ENCODE data around the gene SORCS2. TPM values are rescaled to one million over a fixed set of nuclear protein-coding genes. Genes with fewer than 3 reads are reported as not detected.

The SORCS2 gene
- total RNA-seq, 1 donor from 2014 or later, result 5.2 TPM

DNA sequence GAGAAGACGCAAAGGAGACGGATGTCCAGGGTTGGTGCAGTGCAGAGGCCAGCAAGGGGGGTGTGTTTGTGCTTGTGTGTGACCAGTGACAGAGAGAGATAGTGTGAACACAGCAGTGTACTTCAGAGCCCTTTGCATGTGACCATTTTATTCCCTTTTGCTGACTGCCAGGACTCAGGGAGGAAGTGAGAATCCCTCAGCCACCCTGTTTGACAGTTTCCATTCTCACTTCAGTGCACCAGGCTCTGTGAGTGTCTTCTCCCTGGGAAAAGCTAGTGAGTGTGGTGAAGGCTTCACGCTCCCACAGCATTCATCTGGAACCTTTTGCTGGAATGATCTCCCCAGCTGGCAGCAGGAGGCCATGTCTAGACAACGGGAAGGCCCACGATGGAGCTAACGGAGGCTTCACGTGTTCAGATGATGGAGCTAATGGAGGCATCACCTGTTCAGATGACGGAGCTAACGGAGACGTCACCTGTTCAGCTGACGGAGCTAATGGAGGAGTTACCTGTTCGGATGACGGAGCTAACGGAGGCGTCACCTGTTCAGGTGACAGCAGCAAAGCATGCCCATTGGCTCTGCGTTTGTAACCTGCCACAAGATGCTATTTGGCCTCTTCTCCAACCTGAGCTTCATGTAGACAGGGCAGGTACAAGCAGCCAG lies 551.9 kb downstream of the SORCS2 start:
- H3K79me2 ChIP-seq (ENCODE audit: low read depth), result no peaks in the 10 kb centered on the region
- peaks cover 8% of the 10 kb centered on the region for H3K27me3 Mint-ChIP-seq (ENCODE audit: insufficient read depth, low read depth)
- no peaks in the 10 kb centered on the region for H3K27me3 ChIP-seq
- H3K4me1 Mint-ChIP-seq, result peaks cover 5% of the 10 kb centered on the region
- peaks cover 2% of the 10 kb centered on the region for H3K36me3 Mint-ChIP-seq
- H2AFZ ChIP-seq (replicated peaks), result no peak overlapping the region
- H3K4me3 ChIP-seq, result no peak overlapping the region
- no peaks in the 10 kb centered on the region for H3K36me3 ChIP-seq
- H3K27ac Mint-ChIP-seq, result no peak overlapping the region
- no peaks in the 10 kb centered on the region for H3K9me3 ChIP-seq (ENCODE audit: low read depth)
- H3K9me3 Mint-ChIP-seq, result peaks cover 1% of the 10 kb centered on the region
- H3K4me1 ChIP-seq, result no peaks in the 10 kb centered on the region
- peak overlapping the region; percentile 18 for H3K4me3 Mint-ChIP-seq
- DNase-seq (ENCODE audit: low spot score), result no peak
- H3K4me2 ChIP-seq, result no peak overlapping the region
- H4K20me1 ChIP-seq (ENCODE audit: low read depth), result no peaks in the 10 kb centered on the region
- H3K9ac ChIP-seq, result no peak overlapping the region
- H3F3A ChIP-seq (ENCODE audit: low read depth), result no peaks in the 10 kb centered on the region
- H3K27ac ChIP-seq, result no peak overlapping the region
- TF ChIP-seq EZH2phosphoT487 (IDR thresholded peaks at IDR 0.05) (no peak), EZH2 (IDR thresholded peaks at IDR 0.05) (no peak)
- TF ChIP-seq, protein P1, sequence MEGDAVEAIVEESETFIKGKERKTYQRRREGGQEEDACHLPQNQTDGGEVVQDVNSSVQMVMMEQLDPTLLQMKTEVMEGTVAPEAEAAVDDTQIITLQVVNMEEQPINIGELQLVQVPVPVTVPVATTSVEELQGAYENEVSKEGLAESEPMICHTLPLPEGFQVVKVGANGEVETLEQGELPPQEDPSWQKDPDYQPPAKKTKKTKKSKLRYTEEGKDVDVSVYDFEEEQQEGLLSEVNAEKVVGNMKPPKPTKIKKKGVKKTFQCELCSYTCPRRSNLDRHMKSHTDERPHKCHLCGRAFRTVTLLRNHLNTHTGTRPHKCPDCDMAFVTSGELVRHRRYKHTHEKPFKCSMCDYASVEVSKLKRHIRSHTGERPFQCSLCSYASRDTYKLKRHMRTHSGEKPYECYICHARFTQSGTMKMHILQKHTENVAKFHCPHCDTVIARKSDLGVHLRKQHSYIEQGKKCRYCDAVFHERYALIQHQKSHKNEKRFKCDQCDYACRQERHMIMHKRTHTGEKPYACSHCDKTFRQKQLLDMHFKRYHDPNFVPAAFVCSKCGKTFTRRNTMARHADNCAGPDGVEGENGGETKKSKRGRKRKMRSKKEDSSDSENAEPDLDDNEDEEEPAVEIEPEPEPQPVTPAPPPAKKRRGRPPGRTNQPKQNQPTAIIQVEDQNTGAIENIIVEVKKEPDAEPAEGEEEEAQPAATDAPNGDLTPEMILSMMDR (IDR thresholded peaks at IDR 0.05), result no peak

DNA sequence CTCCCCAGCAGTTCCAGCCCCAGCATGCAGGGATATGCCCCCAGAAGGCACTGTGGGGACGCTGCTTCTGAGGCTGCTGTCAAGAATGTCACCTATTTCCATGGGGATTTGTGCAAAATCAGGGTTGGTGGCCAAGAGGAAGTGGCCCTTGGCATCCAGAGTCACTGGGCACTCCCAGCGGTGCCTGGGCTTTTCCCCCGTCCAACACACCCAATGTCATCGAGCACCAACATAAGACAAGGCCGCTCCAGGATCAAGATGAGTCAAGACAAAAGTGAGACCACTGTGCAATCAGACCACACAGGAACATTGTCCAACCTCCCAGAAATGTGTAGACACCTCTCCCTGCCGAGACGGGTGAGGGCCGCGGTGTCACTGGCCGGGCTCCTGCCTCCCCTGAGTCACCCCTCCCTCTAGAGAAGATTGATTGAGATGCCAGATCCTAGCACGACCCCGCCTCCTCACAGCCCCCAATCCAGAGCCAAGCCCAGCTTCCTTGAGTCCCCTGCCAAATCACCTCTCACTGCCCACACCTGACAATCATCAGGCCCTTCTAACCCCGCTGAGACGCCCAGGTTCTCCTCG lies 553.1 kb downstream of the SORCS2 start:
- H3K9me3 ChIP-seq (ENCODE audit: low read depth), result no peaks in the 10 kb centered on the region
- H3K36me3 ChIP-seq, result no peaks in the 10 kb centered on the region
- H3K36me3 Mint-ChIP-seq, result peaks cover 2% of the 10 kb centered on the region
- TF ChIP-seq, protein P1 (IDR thresholded peaks at IDR 0.05), result no peak
- no peak for TF ChIP-seq EZH2phosphoT487 (IDR thresholded peaks at IDR 0.05)
- H3K4me3 Mint-ChIP-seq, result no peak overlapping the region
- H3K79me2 ChIP-seq (ENCODE audit: low read depth), result no peaks in the 10 kb centered on the region
- peaks cover 8% of the 10 kb centered on the region for H3K27me3 Mint-ChIP-seq (ENCODE audit: insufficient read depth, low read depth)
- no peaks in the 10 kb centered on the region for H3K4me1 ChIP-seq
- H3K27ac ChIP-seq, result no peak overlapping the region
- peaks cover 5% of the 10 kb centered on the region for H3K4me1 Mint-ChIP-seq
- no peak overlapping the region for H2AFZ ChIP-seq (replicated peaks)
- no peak overlapping the region for H3K9ac ChIP-seq
- H3K4me3 ChIP-seq, result no peak overlapping the region
- peaks cover 1% of the 10 kb centered on the region for H3K9me3 Mint-ChIP-seq
- H3K27ac Mint-ChIP-seq, result no peak overlapping the region
- H3K27me3 ChIP-seq, result no peaks in the 10 kb centered on the region
- H3F3A ChIP-seq (ENCODE audit: low read depth), result no peaks in the 10 kb centered on the region
- no peak for DNase-seq (ENCODE audit: low spot score)
- no peaks in the 10 kb centered on the region for H4K20me1 ChIP-seq (ENCODE audit: low read depth)
- H3K4me2 ChIP-seq, result no peak overlapping the region

- Histone ChIP-seq H3K9ac (no peak overlapping the region), H3K4me1 (no peaks in the 10 kb centered on the region), H4K20me1 (ENCODE audit: low read depth) (no peaks in the 10 kb centered on the region), H3K4me2 (no peak overlapping the region), H3K36me3 (no peaks in the 10 kb centered on the region), H3K79me2 (ENCODE audit: low read depth) (no peaks in the 10 kb centered on the region), H3K9me3 (ENCODE audit: low read depth) (no peaks in the 10 kb centered on the region), H2AFZ (replicated peaks) (no peak overlapping the region), H3K27me3 (no peaks in the 10 kb centered on the region), H3F3A (ENCODE audit: low read depth) (no peaks in the 10 kb centered on the region), H3K27ac (no peak overlapping the region), H3K4me3 (no peak overlapping the region)
- peaks cover 5% of the 10 kb centered on the region for H3K4me1 Mint-ChIP-seq
- H3K4me3 Mint-ChIP-seq, result no peak overlapping the region
- peaks cover 8% of the 10 kb centered on the region for H3K27me3 Mint-ChIP-seq (ENCODE audit: insufficient read depth, low read depth)
- peaks cover 1% of the 10 kb centered on the region for H3K9me3 Mint-ChIP-seq
- TF ChIP-seq EZH2 (IDR thresholded peaks at IDR 0.05) (no peak), EZH2phosphoT487 (IDR thresholded peaks at IDR 0.05) (no peak)
- TF ChIP-seq, protein P1 (IDR thresholded peaks at IDR 0.05), result no peak
- DNase-seq (ENCODE audit: low spot score), result no peak
- H3K36me3 Mint-ChIP-seq, result peaks cover 2% of the 10 kb centered on the region
- H3K27ac Mint-ChIP-seq, result no peak overlapping the region
These were observed 554.2 kb downstream of the SORCS2 start for GRCh38 chr4:7746351-7747061.

Measured in neural progenitor cell (in vitro differentiated cells).